ENCODE data around the gene ZNF672. TPM values are rescaled to one million over a fixed set of nuclear protein-coding genes. Genes with fewer than 3 reads are reported as not detected.

ZNF672 gene
- polyA plus RNA-seq, 4 donors: 17.2 to 25.7 (median 21.3) TPM

Other genes with a start within 250 kb of the ZNF672 start
- gene OR2T10, start 240.5 kb upstream of the ZNF672 start, polyA plus RNA-seq: not detected
- not detected for gene OR2T11, start 203.1 kb upstream of the ZNF672 start, polyA plus RNA-seq
- gene OR2T35, start 192.9 kb upstream of the ZNF672 start, polyA plus RNA-seq: not detected
- gene OR2T27, start 182.7 kb upstream of the ZNF672 start, polyA plus RNA-seq: not detected
- gene OR14I1, start 135.5 kb upstream of the ZNF672 start, polyA plus RNA-seq: not detected
- gene LYPD8, start 82.5 kb upstream of the ZNF672 start, polyA plus RNA-seq: 1 to 10 TPM in 2 of 4 donors, under 1 TPM in 1, not detected in 1; 0.81 to 3.4 (median 2.4) TPM
- gene SH3BP5L, start 12.3 kb upstream of the ZNF672 start, polyA plus RNA-seq: 10 to 100 TPM; 19.1 to 38.0 (median 28.9) TPM
- 100 to 1,000 TPM in 1 of 4 donors, 10 to 100 TPM in 3; 42.2 to 124 (median 70.2) TPM for gene ZNF692, start 20.9 kb downstream of the ZNF672 start, polyA plus RNA-seq
- gene PGBD2, start 68.0 kb downstream of the ZNF672 start, polyA plus RNA-seq: 10 to 100 TPM in 2 of 4 donors, 1 to 10 TPM in 2; 3.8 to 12.9 (median 8.7) TPM